ENCODE data around the gene ACTMAP.

ACTMAP gene

DNA sequence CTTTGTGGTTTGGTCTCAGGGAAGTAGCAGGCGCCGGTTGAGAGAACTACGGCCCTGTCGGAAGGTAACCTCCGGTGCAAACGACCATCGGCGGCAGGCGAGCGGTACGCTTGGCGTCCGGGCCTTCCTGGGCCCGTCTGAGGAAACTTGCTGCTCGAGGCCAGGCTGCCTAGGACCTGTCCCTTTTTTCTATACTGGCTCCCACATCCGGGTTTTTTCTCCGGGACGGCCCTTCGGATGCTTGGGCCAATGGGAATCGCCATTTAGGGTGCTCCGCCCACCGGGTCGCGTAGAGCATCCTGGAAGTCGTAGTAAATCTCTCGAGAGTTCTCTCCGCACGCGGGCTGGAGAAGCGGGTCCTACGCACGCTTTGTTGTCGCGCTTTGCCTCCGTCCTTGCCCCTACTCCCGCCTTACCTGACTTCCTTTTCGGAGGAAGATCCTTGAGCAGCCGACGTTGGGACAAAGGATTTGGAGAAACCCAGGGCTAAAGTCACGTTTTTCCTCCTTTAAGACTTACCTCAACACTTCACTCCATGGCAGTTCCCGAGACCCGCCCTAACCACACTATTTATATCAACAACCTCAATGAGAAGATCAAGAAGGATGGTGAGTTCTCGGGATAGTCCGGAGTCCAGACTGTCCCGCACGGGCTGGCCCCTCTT, 729 bp upstream of the ACTMAP start, which contains the start of gene SNRPA:
Gene SNRPA (plus strand): TSS at position 330 of the 664 bp plus-strand sequence. CDS start 206 bp downstream, at position 536.
- no peak; the same call in 1 of the 2 replicates for TF ChIP-seq TAF1 (IDR thresholded peaks at IDR 0.05; ENCODE audit: borderline replicate concordance, low read depth, low read length)
- peak; percentile 83 for TF ChIP-seq POLR2A (IDR thresholded peaks at IDR 0.05; ENCODE audit: low read depth, low read length)
- TF ChIP-seq POLR2AphosphoS5 (IDR thresholded peaks at IDR 0.05; ENCODE audit: low read depth, low read length), result peak; percentile 84
- no peak for FAIRE-seq
- DNase-seq (ENCODE audit: insufficient read length), result peak; percentile 79

DNA sequence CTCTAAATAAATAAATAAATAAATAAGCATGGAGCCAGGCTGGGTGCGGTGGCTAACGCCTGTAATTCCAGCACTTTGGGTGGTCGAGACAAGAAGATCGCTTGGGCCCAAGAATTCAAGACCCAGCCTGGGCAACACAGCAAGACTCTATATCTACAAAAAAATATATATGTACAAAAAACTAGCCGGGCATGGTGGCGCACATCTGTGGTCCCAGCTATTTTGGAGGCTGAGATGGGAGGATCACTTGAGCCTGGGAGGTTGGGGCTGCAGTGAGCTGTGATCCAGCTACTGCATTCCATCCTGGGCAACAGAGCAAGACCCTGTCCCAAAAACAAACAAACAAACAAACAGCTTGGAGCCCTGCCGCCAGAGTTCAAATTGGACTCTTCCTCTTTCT, 2.7 kb downstream of the ACTMAP start:
- TF ChIP-seq TAF1 (IDR thresholded peaks at IDR 0.05; ENCODE audit: borderline replicate concordance, low read depth, low read length) (no peak), POLR2AphosphoS5 (IDR thresholded peaks at IDR 0.05; ENCODE audit: low read depth, low read length) (no peak), POLR2A (IDR thresholded peaks at IDR 0.05; ENCODE audit: low read depth, low read length) (no peak)
- no peak for FAIRE-seq
- no peak for DNase-seq (ENCODE audit: insufficient read length)

DNA sequence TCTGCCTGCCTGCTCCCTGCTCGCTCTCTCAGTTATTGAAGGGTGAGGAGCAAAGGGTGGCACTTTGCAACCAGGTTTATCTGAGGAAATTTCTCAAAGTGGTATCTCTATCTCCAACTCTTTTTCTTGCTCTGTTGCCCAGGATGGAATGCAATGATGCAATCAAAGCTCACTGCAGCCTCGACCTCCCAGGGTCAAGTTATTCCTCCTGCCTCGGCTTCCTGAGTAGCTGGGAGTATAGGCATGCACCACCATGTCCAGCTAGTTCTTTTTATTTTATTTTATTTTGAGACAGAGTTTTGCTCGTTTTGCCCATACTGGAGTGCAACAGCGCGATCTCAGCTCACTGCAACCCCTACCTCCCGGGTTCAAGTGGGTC, 4.9 kb downstream of the ACTMAP start:
- FAIRE-seq (no peak), DNase-seq (ENCODE audit: insufficient read length) (no peak)
- TF ChIP-seq TAF1 (IDR thresholded peaks at IDR 0.05; ENCODE audit: borderline replicate concordance, low read depth, low read length) (no peak), POLR2A (IDR thresholded peaks at IDR 0.05; ENCODE audit: low read depth, low read length) (no peak)

DNA sequence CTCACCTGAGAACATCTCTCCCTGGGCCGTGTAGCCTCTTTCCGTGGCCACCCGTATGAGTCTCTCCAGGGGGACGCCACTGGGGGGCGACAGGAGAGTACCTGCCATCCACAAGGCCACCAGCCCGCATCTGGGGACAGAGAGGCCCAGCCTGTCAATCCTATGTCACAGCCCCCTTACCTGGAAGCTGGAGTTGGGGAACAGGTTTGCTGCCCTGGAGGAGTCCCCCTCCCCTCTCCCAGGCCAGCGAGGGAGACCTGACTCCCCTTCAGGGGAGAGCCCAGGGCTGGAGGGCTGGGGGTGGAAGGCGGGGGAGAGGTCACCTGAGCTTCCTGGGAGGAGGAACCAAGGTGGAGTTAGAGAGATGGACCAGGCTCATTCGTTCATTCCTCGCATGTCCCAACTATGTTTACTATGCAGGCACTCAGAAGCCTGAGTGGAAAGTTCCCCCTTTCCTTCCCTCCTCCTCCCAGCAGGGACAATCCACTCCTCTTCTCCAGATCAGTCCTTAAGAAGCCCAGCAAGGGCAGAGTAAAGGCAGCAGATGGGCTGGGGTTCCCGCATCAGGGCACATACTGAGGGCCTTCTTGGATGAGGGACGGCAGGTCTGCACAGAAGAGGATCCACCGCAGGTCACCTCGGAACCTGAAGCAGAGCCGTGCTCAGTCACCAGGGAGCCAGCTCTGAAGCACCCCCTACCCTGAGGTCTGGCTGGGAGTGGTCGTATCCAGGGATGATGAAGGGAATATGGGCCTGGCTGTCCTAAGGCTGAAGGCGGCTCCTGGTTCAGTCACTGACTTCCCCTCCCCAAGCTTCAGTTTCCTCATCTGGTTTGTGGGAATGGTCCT, 5.5 kb downstream of the ACTMAP start:
- TF ChIP-seq TAF1 (IDR thresholded peaks at IDR 0.05; ENCODE audit: borderline replicate concordance, low read depth, low read length) (no peak), POLR2A (IDR thresholded peaks at IDR 0.05; ENCODE audit: low read depth, low read length) (no peak), POLR2AphosphoS5 (IDR thresholded peaks at IDR 0.05; ENCODE audit: low read depth, low read length) (no peak)
- no peak for FAIRE-seq
- no peak for DNase-seq (ENCODE audit: insufficient read length)

DNA sequence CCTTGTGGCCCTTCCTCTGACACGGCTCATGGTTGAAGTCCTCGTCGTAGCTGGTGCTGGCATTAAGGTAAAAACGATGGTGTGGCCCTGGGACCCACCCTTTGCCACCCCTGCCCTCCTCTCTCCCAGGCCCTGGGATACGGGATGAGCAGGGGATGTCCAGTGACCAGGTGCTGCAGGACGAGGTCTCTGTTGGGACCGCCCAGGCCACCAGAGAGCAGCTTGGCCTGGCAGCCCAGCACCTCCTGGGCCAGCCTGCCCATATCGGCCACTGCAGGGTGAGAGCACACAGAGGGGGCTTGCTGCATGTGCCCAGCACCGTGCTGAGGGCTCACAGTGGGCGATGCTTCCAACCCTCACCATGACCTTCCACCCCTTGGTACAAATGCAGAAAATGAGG, 6.4 kb downstream of the ACTMAP start:
- DNase-seq (ENCODE audit: insufficient read length), result no peak
- TF ChIP-seq TAF1 (IDR thresholded peaks at IDR 0.05; ENCODE audit: borderline replicate concordance, low read depth, low read length) (no peak), POLR2A (IDR thresholded peaks at IDR 0.05; ENCODE audit: low read depth, low read length) (no peak), POLR2AphosphoS5 (IDR thresholded peaks at IDR 0.05; ENCODE audit: low read depth, low read length) (no peak)
- FAIRE-seq, result no peak

DNA sequence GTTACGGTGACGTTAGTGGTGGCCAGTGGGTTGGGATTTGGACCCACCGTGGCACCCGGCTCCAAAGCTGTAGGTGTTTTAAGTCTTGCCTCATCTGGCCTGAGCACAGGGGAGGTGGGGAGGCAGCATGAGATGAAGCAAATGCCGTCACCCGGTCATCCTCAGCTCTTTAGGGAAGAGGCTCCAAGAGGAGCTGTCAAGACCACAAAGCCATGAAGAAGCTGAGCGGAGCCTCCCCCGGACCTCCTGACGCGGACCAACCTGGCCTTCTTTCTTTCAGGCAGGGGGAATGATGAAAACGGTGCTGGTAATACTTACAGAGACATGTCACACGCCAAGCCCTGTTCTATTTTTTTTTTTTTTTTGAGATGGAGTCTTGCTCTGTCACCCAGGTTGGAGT, 7.4 kb downstream of the ACTMAP start:
- FAIRE-seq (no peak), DNase-seq (ENCODE audit: insufficient read length) (no peak)
- TF ChIP-seq POLR2A (IDR thresholded peaks at IDR 0.05; ENCODE audit: low read depth, low read length) (no peak), TAF1 (IDR thresholded peaks at IDR 0.05; ENCODE audit: borderline replicate concordance, low read depth, low read length) (no peak), POLR2AphosphoS5 (IDR thresholded peaks at IDR 0.05; ENCODE audit: low read depth, low read length) (no peak)

DNA sequence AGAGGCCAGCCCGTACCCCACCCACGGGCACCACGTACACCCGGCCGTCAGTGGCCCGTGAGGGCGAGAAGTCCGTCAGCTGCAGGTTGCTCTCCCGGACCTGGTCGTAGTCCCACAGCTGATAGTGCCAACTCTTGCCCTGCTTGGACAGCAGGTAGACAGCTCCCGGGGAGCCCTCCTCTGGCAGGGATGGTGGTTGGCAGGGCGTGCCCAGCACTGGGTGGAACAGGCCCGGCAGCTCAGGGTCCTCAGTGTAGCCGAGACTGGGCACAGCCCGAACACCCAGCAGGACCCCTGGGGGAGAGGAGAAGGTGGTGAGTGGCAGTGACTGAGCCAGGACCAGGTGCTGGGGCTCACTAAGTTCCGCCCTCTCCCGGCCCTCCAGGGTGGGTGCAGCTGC, 7.8 kb downstream of the ACTMAP start:
- FAIRE-seq (no peak), DNase-seq (ENCODE audit: insufficient read length) (no peak)
- no peak for TF ChIP-seq TAF1 (IDR thresholded peaks at IDR 0.05; ENCODE audit: borderline replicate concordance, low read depth, low read length)
- no peak for TF ChIP-seq POLR2AphosphoS5 (IDR thresholded peaks at IDR 0.05; ENCODE audit: low read depth, low read length)
- TF ChIP-seq POLR2A (IDR thresholded peaks at IDR 0.05; ENCODE audit: low read depth, low read length), result no peak

DNA sequence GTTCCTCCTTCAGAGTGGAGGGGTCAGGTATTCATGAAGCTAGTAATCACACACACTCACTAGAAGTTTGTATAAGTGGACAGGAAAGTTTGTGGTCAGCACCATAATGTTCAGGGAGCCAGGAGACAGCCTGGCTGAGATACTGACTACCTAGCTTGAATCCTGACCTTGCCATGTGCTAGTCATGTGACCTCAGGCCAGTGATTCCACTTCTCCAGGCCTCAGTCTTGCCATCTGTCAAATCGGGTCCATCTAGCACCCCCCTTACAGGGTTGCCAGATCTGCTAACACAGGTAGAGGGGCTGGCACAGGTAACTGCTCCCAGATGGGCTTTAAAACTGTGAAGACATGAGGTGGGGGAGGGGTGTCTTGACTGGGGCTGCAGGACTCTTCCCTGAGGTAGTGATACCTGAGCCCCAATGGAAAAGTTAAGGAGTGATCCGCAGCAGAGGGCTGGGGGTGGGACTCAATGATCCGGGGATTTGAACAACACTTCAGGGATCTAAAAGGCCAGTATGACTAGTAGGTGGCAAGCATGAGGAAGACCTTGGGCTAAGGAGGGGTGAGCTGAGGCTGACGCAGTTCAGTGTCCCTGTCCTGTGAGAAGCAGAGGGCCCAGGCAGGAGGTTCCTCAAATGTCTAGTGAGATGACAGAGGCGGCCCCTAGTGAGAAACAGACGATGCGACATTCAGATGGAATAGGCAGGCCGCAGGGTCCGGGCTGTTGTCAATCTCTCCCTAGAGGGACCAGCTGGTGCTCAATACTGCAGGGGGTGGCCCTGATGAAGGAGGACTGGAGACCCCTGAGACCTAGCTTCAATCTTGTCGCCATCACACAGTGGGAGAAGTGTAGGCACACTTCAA, 8.5 kb downstream of the ACTMAP start:
- no peak for TF ChIP-seq POLR2AphosphoS5 (IDR thresholded peaks at IDR 0.05; ENCODE audit: low read depth, low read length)
- no peak for FAIRE-seq
- no peak for DNase-seq (ENCODE audit: insufficient read length)

DNA sequence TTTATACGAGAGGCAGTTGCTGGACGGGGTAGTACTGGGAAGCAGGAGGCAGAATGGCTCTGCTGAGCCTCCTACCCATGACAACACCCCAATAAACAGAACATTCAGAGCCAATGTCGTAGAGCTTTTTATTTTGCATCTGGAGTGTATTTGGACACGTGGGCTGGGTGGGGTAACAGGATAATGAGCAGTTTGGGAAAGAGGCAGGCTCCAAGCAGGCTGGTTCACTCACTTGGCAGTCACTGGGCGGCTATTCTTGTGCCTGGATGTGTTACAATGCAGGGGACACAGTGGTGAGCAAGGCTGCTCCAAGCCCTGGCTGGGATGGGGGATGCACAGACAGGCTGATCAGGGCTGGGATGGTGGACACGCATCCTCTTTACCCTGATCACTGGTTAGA, 9.5 kb downstream of the ACTMAP start:
- FAIRE-seq, result no peak
- TF ChIP-seq POLR2A (IDR thresholded peaks at IDR 0.05; ENCODE audit: low read depth, low read length) (no peak), TAF1 (IDR thresholded peaks at IDR 0.05; ENCODE audit: borderline replicate concordance, low read depth, low read length) (no peak), POLR2AphosphoS5 (IDR thresholded peaks at IDR 0.05; ENCODE audit: low read depth, low read length) (no peak)
- DNase-seq (ENCODE audit: insufficient read length), result no peak

DNA sequence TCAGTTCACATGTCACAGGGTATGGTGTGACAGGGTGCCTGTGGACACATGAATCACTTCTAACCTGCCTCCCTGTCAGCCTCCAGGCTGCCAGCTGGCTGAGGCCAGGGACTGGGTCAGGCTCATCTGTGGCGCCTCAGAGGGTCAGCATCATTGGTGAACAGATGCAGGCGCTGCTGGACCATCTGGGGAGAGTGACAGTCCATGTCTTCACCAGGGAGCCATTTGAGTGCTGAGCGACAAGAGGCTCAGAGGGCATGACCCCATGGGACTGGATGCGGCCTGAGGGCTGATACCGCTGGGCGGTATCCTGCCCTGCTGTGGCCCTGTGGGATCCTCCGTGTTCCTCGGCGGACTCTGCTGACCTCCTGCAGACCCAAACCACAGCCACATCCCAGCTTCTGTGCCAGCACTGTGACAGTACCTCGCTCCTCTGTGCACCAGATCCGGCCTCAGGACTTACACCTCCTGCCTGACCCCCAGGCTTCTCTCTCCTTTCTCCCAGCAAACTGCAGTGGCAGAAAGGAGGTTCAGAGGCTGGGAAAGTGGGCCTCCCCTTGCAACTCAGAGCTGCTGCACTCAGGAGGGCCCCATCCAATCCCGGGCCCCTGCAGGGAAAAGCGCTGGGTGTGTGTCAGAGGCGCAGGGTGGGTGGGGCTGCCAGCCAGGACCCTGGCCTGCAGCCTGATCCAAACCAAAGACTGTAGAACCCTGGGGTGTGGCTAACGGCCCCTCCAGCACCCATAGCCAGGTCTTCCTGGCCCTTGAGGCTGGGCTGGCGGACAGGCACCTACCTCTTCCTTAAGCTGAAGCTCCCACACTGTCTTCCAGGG, 10.2 kb downstream of the ACTMAP start:
- TF ChIP-seq POLR2AphosphoS5 (IDR thresholded peaks at IDR 0.05; ENCODE audit: low read depth, low read length), result no peak
- no peak for TF ChIP-seq TAF1 (IDR thresholded peaks at IDR 0.05; ENCODE audit: borderline replicate concordance, low read depth, low read length)
- no peak for TF ChIP-seq POLR2A (IDR thresholded peaks at IDR 0.05; ENCODE audit: low read depth, low read length)
- DNase-seq (ENCODE audit: insufficient read length), result no peak
- FAIRE-seq, result no peak

Measured in GM12892 (cell line).